HG03460 (cell line): Measurements from ENCODE around the gene SIT1.

Experiments
- ATAC-seq: cut with Tn5 transposase; IDR thresholded peaks from one replicate; pipeline ENCODE4 v1.9.1; 2021; ENCODE audit not compliant: unreplicated experiment

Gene SIT1

GRCh38 chr9:35608221-35608620, 42.5 kb downstream of the SIT1 start:
- ATAC-seq: no peak

GRCh38 chr9:35606726-35607125, 44.0 kb downstream of the SIT1 start:
- ATAC-seq: no peak

GRCh38 chr9:35606138-35606504, 44.6 kb downstream of the SIT1 start:
- ATAC-seq: no peak

- ATAC-seq: peak; percentile 1
Measured at GRCh38 chr9:35605351-35606137, 45.2 kb downstream of the SIT1 start.

- peak; percentile 47 for ATAC-seq
Measured at GRCh38 chr9:35604578-35605350, 46.0 kb downstream of the SIT1 start, which contains the start of gene TESK1. TESK1 (plus strand) TSS chr9:35605262; CDS start chr9:35605620, 358 bp downstream.

GRCh38 chr9:35603986-35604577, 46.6 kb downstream of the SIT1 start:
- ATAC-seq: peak; percentile 86

GRCh38 chr9:35603506-35603985, 47.2 kb downstream of the SIT1 start:
- ATAC-seq: no peak

GRCh38 chr9:35599763-35600604, 50.7 kb downstream of the SIT1 start:
- no peak for ATAC-seq
